Islet precursor cell (in vitro differentiated cells): ENCODE measurements around the gene RNLS.
A peak's percentile ranks its signal among the peaks of the same experiment; 100 is the strongest.

Source experiments
- DNase-seq: peaks from one replicate; pipeline ENCODE4 v3.0.0-alpha.2; 2018

The RNLS gene

DNA sequence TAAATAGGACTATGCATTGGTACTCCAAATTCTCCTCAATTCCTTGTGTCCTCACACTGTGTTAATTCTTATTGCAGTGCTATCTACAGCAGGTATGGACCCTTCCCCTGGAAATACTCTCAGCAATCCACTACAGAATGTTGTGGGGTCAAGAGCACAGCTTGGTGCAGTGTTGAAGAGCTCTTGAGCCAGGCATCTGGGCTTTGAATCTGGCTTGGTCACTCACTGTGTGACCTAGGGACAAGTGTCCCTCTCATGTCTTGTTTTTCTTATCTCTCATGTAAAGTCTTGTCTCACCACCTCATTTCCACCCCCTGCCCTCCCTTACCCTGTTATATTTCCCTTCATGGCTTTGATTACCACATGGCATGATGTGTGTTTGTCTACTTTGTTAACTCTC, 159.4 kb downstream of the RNLS start:
- DNase-seq: no peak

GRCh38 chr10:88421590-88421989, 161.5 kb downstream of the RNLS start:
- DNase-seq: no peak

GRCh38 chr10:88418871-88419270, 164.2 kb downstream of the RNLS start:
- DNase-seq: no peak

GRCh38 chr10:88417387-88418030, 165.6 kb downstream of the RNLS start:
- DNase-seq: no peak

DNA sequence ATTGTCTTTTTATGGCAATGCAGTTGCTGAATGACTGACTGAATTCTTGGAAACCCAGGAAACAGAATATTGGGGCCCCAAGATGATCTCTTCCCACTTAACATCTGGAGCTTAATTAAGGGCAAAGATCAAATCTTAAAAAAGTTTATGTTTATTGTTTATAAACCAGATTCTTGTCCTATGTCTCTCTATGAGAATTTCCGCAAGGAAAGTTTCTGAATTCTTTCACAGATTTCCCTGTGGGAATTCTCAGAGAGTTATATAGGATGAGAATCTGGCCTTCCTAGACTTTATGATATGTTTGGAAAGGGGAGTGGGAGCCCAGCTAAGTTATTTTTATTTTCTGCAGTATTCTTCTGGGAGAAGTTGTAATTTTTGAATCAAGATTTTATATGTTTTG, 166.3 kb downstream of the RNLS start:
- DNase-seq: no peak

- no peak for DNase-seq
Observed at GRCh38 chr10:88415533-88416130, 167.5 kb downstream of the RNLS start.

DNA sequence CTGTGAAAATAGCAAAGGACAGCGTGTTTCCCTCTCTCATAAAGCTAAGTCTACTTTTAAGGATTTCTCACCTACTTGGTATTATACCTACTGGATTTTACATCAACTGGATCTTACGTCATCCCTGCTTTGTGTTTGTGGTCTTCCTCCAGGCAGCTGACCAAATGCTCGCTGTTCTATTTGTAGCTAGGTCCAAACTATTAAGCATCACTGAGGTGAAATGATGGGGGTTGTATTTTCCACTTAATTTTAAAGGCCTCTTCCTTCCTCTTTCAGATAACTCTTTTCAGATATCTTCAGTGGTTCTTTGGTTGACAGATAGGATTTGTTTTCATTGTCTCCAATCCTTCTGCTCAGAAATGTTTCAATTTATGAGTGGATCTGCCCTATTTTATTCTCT, 169.7 kb downstream of the RNLS start:
- no peak for DNase-seq

- DNase-seq: no peak
Observed at GRCh38 chr10:88411772-88412349, 171.3 kb downstream of the RNLS start.

DNA sequence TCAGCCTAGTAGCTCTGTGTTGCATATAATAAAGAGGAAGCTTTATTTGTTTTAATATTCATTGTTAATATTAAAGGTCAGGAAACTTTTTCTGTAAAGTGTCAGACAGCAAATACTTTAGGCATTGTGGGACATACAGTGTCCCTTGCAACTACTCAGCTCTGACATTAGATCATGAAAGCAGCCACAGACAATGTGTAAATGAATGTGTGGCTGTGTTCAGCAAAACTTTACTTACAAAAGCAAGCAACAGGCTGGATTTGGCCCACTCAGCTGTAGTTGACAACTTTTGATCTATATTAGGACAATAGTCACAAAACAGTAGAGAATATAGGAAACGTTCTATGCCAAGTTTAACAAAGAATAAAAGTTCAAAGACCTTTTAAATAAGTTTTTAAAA, 173.3 kb downstream of the RNLS start:
- no peak for DNase-seq

DNA sequence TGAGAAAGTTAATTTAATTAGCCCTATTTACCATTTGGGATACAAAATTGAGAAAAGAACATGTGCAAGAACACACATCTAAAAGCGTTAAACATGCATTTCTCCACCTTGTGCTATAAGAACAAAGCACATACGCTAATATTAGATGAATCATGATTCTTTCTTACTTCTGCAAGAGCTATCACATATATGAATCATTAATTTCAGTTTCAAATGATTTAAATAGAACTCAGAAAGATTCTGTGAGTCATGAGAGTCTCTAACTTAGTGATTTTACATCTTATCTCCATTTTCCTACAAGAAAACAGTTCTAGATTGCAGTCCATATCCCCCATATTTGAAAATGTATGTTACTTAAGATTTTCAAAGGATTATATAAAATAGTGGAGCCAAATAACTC, 173.9 kb downstream of the RNLS start:
- DNase-seq: no peak

GRCh38 chr10:88408096-88408495, 175.0 kb downstream of the RNLS start:
- DNase-seq: no peak

GRCh38 chr10:88404133-88404532, 179.0 kb downstream of the RNLS start:
- DNase-seq: no peak

DNA sequence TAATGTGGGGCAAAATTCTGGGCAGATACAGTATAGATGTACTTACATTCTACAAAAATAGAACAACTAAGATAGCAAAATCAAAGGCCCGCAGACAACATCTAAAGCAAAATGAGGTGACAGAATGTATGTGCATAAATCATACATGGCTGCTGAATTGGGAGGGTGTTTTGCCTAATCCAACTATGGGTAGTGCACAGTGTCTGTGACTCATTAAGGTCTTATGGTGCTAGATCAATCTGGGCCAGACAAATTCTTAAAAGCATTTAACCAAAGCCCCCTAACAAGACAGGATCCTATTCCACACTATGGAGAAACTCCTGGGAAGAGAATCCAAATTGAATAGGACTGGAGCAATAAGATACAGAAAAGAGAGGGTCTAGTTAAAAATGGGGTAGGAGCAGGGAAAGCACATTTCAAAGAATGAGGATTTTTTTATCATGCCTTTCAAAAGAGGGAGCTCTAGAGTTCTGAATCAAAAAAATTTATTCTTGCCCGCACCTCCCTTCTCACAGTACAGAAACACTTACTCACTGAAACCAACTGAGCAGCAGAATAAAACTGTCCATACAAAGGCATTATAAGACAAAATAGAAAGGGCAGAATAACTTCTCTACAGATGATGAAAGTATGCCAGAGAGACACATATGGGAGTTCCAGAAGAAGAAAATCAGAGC, 181.3 kb downstream of the RNLS start:
- no peak for DNase-seq

- no peak for DNase-seq
Observed at GRCh38 chr10:88399240-88399639, 183.9 kb downstream of the RNLS start.

DNA sequence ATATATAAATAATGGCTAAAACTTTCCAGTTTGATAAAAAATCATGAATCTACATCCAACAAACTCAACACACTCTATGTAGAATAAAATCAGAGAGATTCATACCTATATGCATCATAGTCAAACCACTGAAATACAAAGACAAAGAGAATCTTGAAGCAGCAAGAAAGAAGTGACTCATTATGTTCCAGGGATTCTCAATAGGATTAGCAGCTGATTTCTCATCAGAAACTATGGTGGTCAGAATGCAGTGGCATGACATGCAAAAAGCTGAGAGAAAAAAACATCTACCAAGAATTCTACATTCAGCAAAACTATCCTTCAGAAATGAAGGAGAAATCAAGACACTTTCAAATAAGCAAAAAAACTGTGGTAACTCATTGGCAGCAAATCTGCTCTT, 187.4 kb downstream of the RNLS start:
- no peak for DNase-seq

DNA sequence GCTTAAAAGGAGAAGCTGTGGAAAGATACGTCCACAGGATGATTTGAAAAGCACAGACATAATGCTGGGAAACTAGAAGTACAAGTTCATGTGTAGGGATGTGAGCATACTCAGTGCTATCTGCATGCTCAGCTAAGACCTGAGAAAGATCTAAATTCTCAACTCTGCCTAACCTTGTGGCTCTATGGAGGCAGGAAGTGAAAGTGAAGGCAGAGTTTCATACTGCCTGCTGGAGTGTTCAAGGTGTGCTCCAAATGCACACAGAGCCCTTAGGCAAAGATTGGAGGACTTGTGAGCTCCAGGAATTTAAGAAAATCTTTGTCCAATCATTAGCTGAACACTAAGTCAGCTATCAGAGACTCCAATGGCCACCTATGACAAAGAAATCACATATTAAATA, 190.9 kb downstream of the RNLS start:
- DNase-seq: no peak

DNA sequence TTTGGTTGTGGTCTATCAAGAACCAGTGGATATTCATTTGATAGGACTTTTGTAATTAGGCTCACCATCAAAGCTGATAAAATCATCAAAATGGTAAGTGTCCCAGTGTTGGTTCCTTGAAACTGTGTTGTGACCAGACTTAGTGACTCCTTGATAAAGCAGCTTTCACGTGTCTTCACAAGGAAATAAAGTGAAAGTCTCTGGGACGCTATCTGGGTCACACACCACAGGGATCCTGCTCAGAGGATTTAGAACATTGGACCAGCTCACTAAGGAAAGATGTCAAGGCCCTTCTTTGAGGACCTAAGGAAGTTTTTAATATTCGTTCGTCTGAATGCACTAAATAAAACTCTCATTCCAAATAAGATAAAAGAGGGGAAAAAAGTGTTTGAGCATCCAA, 193.1 kb downstream of the RNLS start:
- DNase-seq: no peak

DNA sequence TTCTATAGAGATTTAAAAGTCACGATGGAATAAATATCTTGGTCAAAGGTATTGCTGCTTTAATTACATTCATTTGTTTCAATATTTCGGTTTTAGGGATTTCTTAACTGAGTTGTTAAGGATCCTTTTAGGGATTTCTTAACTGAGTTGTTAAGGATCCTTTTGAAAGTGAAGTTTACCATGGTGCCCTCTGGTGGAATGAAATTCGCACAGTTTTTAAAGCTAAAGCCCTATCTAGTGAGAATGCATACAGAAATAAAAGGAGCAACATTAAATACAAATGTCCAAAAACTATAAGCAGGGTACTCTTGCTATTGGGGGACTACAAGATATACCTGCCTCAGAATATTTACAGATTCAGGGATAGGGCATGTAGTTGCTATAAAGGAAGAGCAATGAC, 193.7 kb downstream of the RNLS start:
- DNase-seq: no peak

DNA sequence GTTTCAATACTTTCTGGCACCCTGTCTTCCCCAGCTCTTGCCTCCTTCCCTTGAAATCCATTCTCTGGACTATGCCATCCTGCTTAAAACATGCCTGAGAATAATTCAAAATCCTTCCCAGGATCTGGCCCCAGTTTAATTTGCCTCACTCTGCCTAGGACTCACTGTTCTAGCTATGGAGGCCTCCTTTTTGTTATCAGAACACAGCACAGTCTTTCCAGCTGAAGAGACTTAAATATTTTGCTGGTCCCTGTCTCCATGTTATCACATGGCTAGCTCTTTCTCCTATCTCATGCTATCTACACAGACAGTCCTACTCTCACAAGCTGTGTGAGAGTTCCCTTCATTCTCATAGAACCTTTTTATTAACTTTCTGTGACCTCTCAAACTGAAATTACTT, 194.8 kb downstream of the RNLS start:
- no peak for DNase-seq

DNA sequence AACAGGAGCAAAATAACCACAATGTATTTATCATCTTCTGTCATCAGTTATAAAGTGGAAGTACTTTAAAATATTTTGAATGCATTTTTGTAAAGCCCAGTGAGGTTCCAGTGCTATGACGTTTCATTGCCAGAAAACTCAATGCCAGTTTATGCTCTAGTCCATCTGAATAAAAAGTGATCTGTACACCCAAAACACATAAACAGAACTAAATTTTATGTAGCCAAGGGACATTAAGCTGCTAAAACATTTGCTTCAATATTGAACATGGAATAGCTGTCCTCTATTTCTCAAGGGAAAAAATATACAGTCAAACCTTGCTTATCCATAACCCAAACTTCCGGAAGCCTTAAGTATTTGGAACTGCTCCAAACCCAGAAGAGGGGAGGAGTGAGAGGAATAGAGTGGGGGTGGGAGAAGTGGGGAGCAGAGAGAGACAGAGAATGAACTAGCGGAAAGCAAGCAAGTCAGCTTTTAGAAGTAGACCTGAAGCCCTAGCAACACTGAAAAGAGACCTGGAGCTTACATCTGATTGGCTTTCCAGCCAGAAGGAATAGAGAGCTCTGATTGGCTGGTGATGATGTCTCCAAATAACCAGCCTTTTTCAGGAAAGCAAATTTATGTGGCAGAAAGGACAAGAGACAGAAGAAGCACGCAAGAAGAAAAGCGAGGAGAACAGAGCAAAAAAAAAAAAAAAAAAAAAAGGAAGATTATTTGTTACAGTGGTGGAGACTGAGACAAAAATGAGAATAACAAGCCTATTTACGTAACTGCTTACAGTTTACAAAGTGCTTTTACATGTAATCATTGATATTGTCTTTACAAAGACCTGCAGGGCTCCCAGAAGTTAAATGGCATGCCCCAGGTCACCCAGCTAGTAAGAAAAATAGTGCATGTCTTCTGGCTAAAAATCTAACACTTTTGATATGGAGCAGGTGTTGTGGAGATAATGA, 196.0 kb downstream of the RNLS start:
- DNase-seq: peak; percentile 49

- no peak for DNase-seq
Observed at GRCh38 chr10:88386204-88386788, 196.8 kb downstream of the RNLS start.

DNA sequence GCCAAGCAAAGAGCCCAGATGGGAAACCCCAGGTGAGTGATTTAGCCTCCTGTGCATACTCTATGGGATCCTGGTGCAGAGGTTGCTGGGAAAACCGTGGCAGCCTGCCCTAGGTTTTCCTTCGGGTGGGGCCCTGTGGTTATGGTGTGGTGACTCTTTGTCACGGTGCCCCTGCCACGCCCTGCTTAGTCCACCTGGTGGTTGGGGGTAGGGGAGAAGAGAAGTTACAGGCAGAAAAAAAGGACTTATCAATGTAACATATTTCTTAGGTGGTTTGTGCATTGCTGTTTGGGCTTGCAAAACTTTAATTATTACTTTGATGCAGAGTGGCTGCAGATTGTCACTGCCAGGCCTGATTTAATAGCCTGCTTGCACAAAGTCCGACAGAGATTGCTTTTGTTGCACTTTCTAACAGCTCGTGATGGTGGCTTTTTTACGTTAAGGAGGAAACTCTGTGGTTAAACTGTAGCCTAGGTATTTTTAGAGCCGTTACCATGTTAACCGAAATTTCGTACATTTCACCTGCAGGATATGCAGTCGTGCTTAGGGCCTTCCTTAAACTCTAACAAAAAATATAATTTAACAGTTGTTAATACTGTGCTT, 197.4 kb downstream of the RNLS start:
- no peak for DNase-seq
